IMR-90 (cell line): ENCODE measurements around the gene PIGC. TPM values are rescaled to one million over a fixed set of nuclear protein-coding genes. Genes with fewer than 3 reads are reported as not detected.

Experiments
- ATAC-seq: fragments of 200-7000 bp; cut with Tn5 transposase; 2 replicates; pipeline ENCODE4 v1.9.1; 2020; ENCODE audit warnings: low read depth, mild to moderate bottlenecking, moderate library complexity
- BruUV-seq: library from RNA; stranded (reverse); fragments of 400-500 nt; replicated peaks from 2 replicates; lab custom pipeline; 2021; lab: Mats Ljungman, UMichigan
- CTCF ChIA-PET: fragments of 300-600 bp; formaldehyde crosslinking; extraction: SDS; loops from one replicate; lab custom pipeline; 2021; ENCODE audit warnings: antibody characterized with exemption; lab: Yijun Ruan, JAX
- POLR2A ChIA-PET: fragments of 300-600 bp; sonication (Branson Sonifier 250); formaldehyde crosslinking; loops from one replicate; lab custom pipeline; 2022; ENCODE audit warnings: antibody characterized with exemption; ENCODE audit not compliant: unreplicated experiment; lab: Charles Lee
- DNase-seq: peaks from one replicate; pipeline ENCODE4 v3.0.0; 2013
- H2AFZ ChIP-seq: replicated peaks from 2 replicates; pipeline ENCODE3; 2013; ENCODE audit warnings: low read length, mild to moderate bottlenecking; ENCODE audit not compliant: poor library complexity
- H2AK5ac ChIP-seq: 2 replicates; pipeline ENCODE4 v1.6.1; 2013; ENCODE audit warnings: low read depth, low read length, inconsistent platforms
- H2AK9ac ChIP-seq: replicated peaks from 2 replicates; pipeline ENCODE3; 2013; ENCODE audit warnings: mild to moderate bottlenecking, low read depth, low read length, moderate library complexity; ENCODE audit not compliant: poor library complexity
- H2BK120ac ChIP-seq: 2 replicates; pipeline ENCODE4 v1.6.1; 2013; ENCODE audit warnings: low read depth, low read length, inconsistent platforms
- H2BK15ac ChIP-seq: 3 replicates; pipeline ENCODE4 v1.6.1; 2013; ENCODE audit warnings: low read depth, low read length, inconsistent platforms
- H2BK20ac ChIP-seq: 2 replicates; pipeline ENCODE4 v1.6.1; 2013; ENCODE audit warnings: low read depth, mild to moderate bottlenecking, inconsistent platforms, low read length, moderate library complexity
- H2BK5ac ChIP-seq: 2 replicates; pipeline ENCODE4 v1.6.1; 2013; ENCODE audit warnings: mild to moderate bottlenecking, low read depth, low read length, inconsistent platforms; ENCODE audit not compliant: poor library complexity, severe bottlenecking
- H3K14ac ChIP-seq: replicated peaks from 2 replicates; pipeline ENCODE4 v1.6.1; 2013; ENCODE audit warnings: low read depth, low read length, inconsistent platforms
- H3K18ac ChIP-seq: 2 replicates; pipeline ENCODE4 v1.6.1; 2013; ENCODE audit warnings: low read depth, low read length, control low read depth
- H3K23ac ChIP-seq: 2 replicates; pipeline ENCODE4 v1.6.1; 2013; ENCODE audit warnings: low read depth, low read length, inconsistent platforms
- H3K27ac ChIP-seq: 2 replicates; pipeline ENCODE4 v1.5.1; 2013; ENCODE audit warnings: mild to moderate bottlenecking, control low read depth, low read length; ENCODE audit not compliant: insufficient read depth
- H3K27me3 ChIP-seq: 2 replicates; pipeline ENCODE4 v1.6.1; 2013; ENCODE audit warnings: low read length; ENCODE audit not compliant: control insufficient read depth, insufficient read depth
- H3K36me3 ChIP-seq: 2 replicates; pipeline ENCODE4 v1.6.1; 2013; ENCODE audit warnings: low read length, mixed read lengths; ENCODE audit not compliant: control insufficient read depth, insufficient read depth
- H3K4ac ChIP-seq: 2 replicates; pipeline ENCODE4 v1.6.1; 2013; ENCODE audit warnings: low read depth, low read length, inconsistent platforms
- H3K4me1 ChIP-seq: 2 replicates; pipeline ENCODE4 v1.6.1; 2013; ENCODE audit warnings: low read length, mixed read lengths; ENCODE audit not compliant: control insufficient read depth, insufficient read depth
- H3K4me2 ChIP-seq: 2 replicates; pipeline ENCODE4 v1.6.1; 2013; ENCODE audit warnings: low read depth, mild to moderate bottlenecking, control low read depth, low read length, moderate library complexity
- H3K4me3 ChIP-seq: 2 replicates; pipeline ENCODE4 v1.5.1; 2013; ENCODE audit warnings: low read depth, mild to moderate bottlenecking, control low read depth, low read length, moderate library complexity; ENCODE audit not compliant: insufficient read depth
- H3K56ac ChIP-seq: 2 replicates; pipeline ENCODE4 v1.6.1; 2013; ENCODE audit warnings: low read length, inconsistent platforms; ENCODE audit not compliant: insufficient read depth; ENCODE audit errors: extremely low read depth
- H3K79me1 ChIP-seq, 2 experiments: 2 replicates each; pipeline ENCODE4 v1.6.1; 2013; ENCODE audit warnings: low read length in 2 of 2, inconsistent platforms in 1 of 2, low read depth in 1 of 2
- H3K9ac ChIP-seq: 2 replicates; pipeline ENCODE4 v1.6.1; 2013; ENCODE audit warnings: low read depth, low read length, control low read depth
- H3K9me1 ChIP-seq: 2 replicates; pipeline ENCODE4 v1.6.1; 2013; ENCODE audit warnings: low read length, inconsistent platforms; ENCODE audit not compliant: insufficient read depth
- H3K9me3 ChIP-seq: 2 replicates; pipeline ENCODE4 v1.6.1; 2013; ENCODE audit warnings: low read length; ENCODE audit not compliant: control insufficient read depth, insufficient read depth
- H4K20me1 ChIP-seq: 2 replicates; pipeline ENCODE4 v1.6.1; 2013; ENCODE audit warnings: low read length, inconsistent platforms; ENCODE audit not compliant: insufficient read depth
- H4K5ac ChIP-seq: 2 replicates; pipeline ENCODE4 v1.6.1; 2013; ENCODE audit warnings: mild to moderate bottlenecking, low read depth, low read length, control low read depth
- H4K8ac ChIP-seq, 2 experiments: 2 replicates each; pipeline ENCODE4 v1.6.1; 2013; ENCODE audit warnings: low read depth in 2 of 2, low read length in 2 of 2, control low read depth in 1 of 2, inconsistent platforms in 1 of 2
- H4K91ac ChIP-seq: 2 replicates; pipeline ENCODE4 v1.6.1; 2013; ENCODE audit warnings: low read depth, low read length, inconsistent platforms; ENCODE audit not compliant: insufficient read depth
- BHLHE40 ChIP-seq: fragments of 150-350 bp; IDR thresholded peaks from 2 replicates; pipeline ENCODE4 v1.6.1; 2016; ENCODE audit warnings: mild to moderate bottlenecking, low read depth, low read length
- CEBPB ChIP-seq: IDR thresholded peaks from 2 replicates; pipeline ENCODE4 v1.6.1; 2012; ENCODE audit warnings: low read depth, low read length, improper control_type of control experiment
- CHD1 ChIP-seq: IDR thresholded peaks from 2 replicates; pipeline ENCODE4 v1.6.1; 2012; ENCODE audit warnings: low read depth, low read length, improper control_type of control experiment
- CTCF ChIP-seq: conservative IDR thresholded peaks from 2 replicates; pipeline ENCODE4 v1.5.1; 2012; ENCODE audit warnings: mild to moderate bottlenecking, low read depth, low read length, improper control_type of control experiment
- ELK1 ChIP-seq: fragments of 150-350 bp; IDR thresholded peaks from 2 replicates; pipeline ENCODE4 v1.6.1; 2016; ENCODE audit warnings: low read depth, mild to moderate bottlenecking, low read length, moderate library complexity, borderline replicate concordance
- FOS ChIP-seq: fragments of 150-350 bp; IDR thresholded peaks from 2 replicates; pipeline ENCODE4 v1.6.1; 2016; ENCODE audit warnings: low read depth, low read length
- MAFK ChIP-seq: IDR thresholded peaks from 2 replicates; pipeline ENCODE4 v1.6.1; 2012; ENCODE audit warnings: low read depth, low read length, improper control_type of control experiment
- MAZ ChIP-seq: IDR thresholded peaks from 2 replicates; pipeline ENCODE4 v1.6.1; 2012; ENCODE audit warnings: low read depth, mild to moderate bottlenecking, low read length, improper control_type of control experiment, moderate library complexity, borderline replicate concordance
- MXI1 ChIP-seq: IDR thresholded peaks from 2 replicates; pipeline ENCODE4 v1.6.1; 2012; ENCODE audit warnings: low read depth, mild to moderate bottlenecking, low read length, moderate library complexity, borderline replicate concordance
- NFE2L2 ChIP-seq: fragments of 150-350 bp; IDR thresholded peaks from 2 replicates; pipeline ENCODE4 v1.6.1; 2016; ENCODE audit warnings: low read depth, mild to moderate bottlenecking, low read length
- POLR2A ChIP-seq: IDR thresholded peaks from 2 replicates; pipeline ENCODE4 v1.6.1; 2012; ENCODE audit warnings: mild to moderate bottlenecking, low read depth, low read length
- RAD21 ChIP-seq: IDR thresholded peaks from 2 replicates; pipeline ENCODE4 v1.6.1; 2012; ENCODE audit warnings: low read length, improper control_type of control experiment
- RCOR1 ChIP-seq: IDR thresholded peaks from 2 replicates; pipeline ENCODE4 v1.6.1; 2012; ENCODE audit warnings: mild to moderate bottlenecking, low read length, improper control_type of control experiment; ENCODE audit not compliant: insufficient replicate concordance
- RFX5 ChIP-seq: IDR thresholded peaks from 2 replicates; pipeline ENCODE4 v1.8.0; 2012; ENCODE audit warnings: low read depth, mild to moderate bottlenecking, low read length, moderate library complexity
- SMC3 ChIP-seq: fragments of 150-350 bp; IDR thresholded peaks from 2 replicates; pipeline ENCODE4 v1.6.1; 2016; ENCODE audit warnings: low read depth, mild to moderate bottlenecking, antibody characterized with exemption, low read length, moderate library complexity
- USF2 ChIP-seq: fragments of 150-350 bp; IDR thresholded peaks from 2 replicates; pipeline ENCODE4 v1.6.1; 2017; ENCODE audit warnings: mild to moderate bottlenecking, antibody characterized with exemption, low read length, low read depth
- WGBS, 2 experiments: methylation state at CpG; one replicate each; pipeline versions ENCODE4 v1.1.5 to v1.1.7; 2013; ENCODE audit warnings: missing lambda C conversion rate in 2 of 2; ENCODE audit not compliant: insufficient read length in 1 of 2; ENCODE audit errors: extremely low coverage in 2 of 2; 5-methylcytosine and 5-hydroxymethylcytosine counted together
- dilution Hi-C: fragments of 300-500 bp; cut with HindIII; formaldehyde crosslinking; loops from one replicate; pipeline ENCODE4 v1.14.3; 2018; ENCODE audit warnings: low sequenced_read_pairs; ENCODE audit not compliant: unreplicated experiment
- in situ Hi-C: fragments of 300-500 bp; cut with MboI; formaldehyde crosslinking; loops from 3 replicates; pipeline ENCODE4 v1.14.3; 2019; ENCODE audit warnings: low sequenced_read_pairs, inconsistent platforms, mixed read lengths
- intact Hi-C: fragments of 100-400 bp; cut with micrococcal nuclease; formaldehyde crosslinking; loops from 2 replicates; pipeline ENCODE4 v1.10.0; 2022
- polyA plus RNA-seq, 3 experiments: library from polyadenylated mRNA; depleted of rRNA; stranded (reverse); fragments of >200 nt; gene quantifications; 2 replicates each; pipeline ENCODE4 v1.2.3, GENCODE V29; 2012; ENCODE audit warnings: low replicate concordance in 1 of 3
- total RNA-seq: library from RNA; depleted of rRNA; stranded (reverse); fragments of >200 nt; gene quantifications from 2 replicates; pipeline ENCODE4 v1.2.3, GENCODE V29; 2012

Gene PIGC
- total and polyA plus RNA-seq, 2 of the 4 experiments (the other 2 are of a cell fraction), result 14.9 to 15.8 TPM

- Histone ChIP-seq H3K9ac (no peak overlapping the region), H4K91ac (no peak overlapping the region), H2AFZ (no peak overlapping the region), H3K27me3 (no peaks in the 10 kb centered on the region), H4K8ac (no peak overlapping the region), H2BK15ac (no peak overlapping the region), H4K5ac (no peak overlapping the region), H4K20me1 (no peaks in the 10 kb centered on the region), H3K4ac (no peak overlapping the region), H3K27ac (no peak overlapping the region), H2AK5ac (no peak overlapping the region), H2BK20ac (no peak overlapping the region), H3K23ac (no peak overlapping the region), H3K4me3 (no peak overlapping the region), H3K9me3 (no peaks in the 10 kb centered on the region), H3K14ac (no peak overlapping the region), H2BK5ac (no peak overlapping the region), H3K79me1 (no peaks in the 10 kb centered on the region), H3K56ac (no peak overlapping the region), H3K4me1 (no peaks in the 10 kb centered on the region), H2AK9ac (no peak overlapping the region), H3K4me2 (no peak overlapping the region), H3K36me3 (no peaks in the 10 kb centered on the region), H3K9me1 (no peaks in the 10 kb centered on the region), H3K18ac (no peak overlapping the region), H2BK120ac (no peak overlapping the region)
- in situ Hi-C loops (loop anchor here (25.0 kb wide), 1 partner anchor 597 kb away; no protein-coding TSS in a partner anchor), intact Hi-C loops (no loop called here), dilution Hi-C loops (no loop called here)
- no CpG with 5 or more reads among the region's 1 CpG for WGBS, 2 experiments
- CTCF ChIA-PET, result no interaction called here
- no TSS peak for BruUV-seq
- 0 out of 2 replicates have a peak, but pooled peaks have one; percentile 32 for ATAC-seq
- TF ChIP-seq RAD21 (no peak), MXI1 (no peak), FOS (no peak), CHD1 (no peak), ELK1 (no peak), CTCF (no peak), RCOR1 (no peak), USF2 (no peak), POLR2A (no peak), BHLHE40 (no peak), RFX5 (no peak), NFE2L2 (no peak), CEBPB (no peak), MAFK (no peak), MAZ (no peak), SMC3 (no peak)
- POLR2A ChIA-PET, result no interaction called here
- peak; percentile 51 for DNase-seq
These were observed 34.9 kb downstream of the PIGC start for GRCh38 chr1:172408958-172409357.
